ENCODE data around the gene CBX4. TPM values are rescaled to one million over a fixed set of nuclear protein-coding genes. Genes with fewer than 3 reads are reported as not detected.

Gene CBX4
- total RNA-seq, 2 experiments from 2014 or later = 8.0 to 10.0 TPM

DNA sequence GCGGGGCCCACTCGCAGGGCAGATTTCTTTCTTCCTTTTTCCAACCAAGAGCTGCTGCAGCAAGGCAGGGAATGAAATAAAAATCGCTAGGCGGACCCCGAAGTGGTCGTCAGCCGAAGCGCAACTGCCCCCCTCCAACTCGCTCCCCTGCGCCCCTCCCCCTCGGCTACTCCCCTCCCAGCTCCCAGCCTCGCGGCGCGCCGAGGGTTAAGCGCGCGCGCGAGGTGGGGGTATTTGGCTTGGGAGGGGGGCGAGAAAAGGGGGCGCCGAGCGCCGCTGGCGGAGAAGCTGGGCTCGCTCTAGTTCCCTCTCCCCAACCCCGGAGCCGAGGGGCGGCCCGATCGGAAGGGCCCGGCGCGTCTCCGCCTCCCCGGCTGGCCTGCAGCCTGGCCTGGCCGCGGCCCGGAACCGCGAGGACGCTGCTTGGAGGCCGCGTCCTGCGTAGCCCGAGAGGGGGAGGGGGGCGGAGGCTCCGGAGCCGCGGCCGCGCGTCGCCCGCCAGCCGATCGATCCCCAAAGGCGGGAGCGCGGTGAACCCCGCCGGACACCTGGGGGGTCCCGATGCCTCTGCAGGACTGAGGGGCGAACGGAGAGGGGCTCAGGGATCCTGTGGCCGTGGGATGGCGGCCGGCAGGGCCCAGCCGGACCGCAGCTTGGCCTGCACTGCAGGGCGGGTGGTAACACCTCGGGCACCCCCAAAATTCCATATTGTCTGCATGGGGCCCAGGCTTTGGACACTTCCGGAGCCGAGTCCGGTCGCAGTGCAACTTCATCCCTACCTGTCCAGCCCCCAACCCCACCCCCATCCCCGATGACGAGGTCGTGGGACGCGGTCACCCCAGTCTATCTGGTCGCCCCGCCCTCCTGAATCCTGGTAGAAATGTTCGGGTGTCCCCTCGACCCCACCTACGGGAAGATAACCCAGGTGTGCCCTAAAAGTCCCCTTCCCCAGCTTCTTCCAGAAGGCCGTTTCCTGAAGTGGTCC lies 4.9 kb upstream of the CBX4 start:
- CTCF ChIA-PET = interaction anchor here (0.6 to 2.8 kb wide), 11 partner anchors 9 to 55 kb away, joined by 3 to 9 read pairs (median 4); partner anchors contain the start of gene CBX8
- POLR2A ChIA-PET = interaction anchor here (1.7 kb wide), 1 partner anchor 47 kb away, joined by 3 read pairs; the partner anchor contains the start of gene CBX8

DNA sequence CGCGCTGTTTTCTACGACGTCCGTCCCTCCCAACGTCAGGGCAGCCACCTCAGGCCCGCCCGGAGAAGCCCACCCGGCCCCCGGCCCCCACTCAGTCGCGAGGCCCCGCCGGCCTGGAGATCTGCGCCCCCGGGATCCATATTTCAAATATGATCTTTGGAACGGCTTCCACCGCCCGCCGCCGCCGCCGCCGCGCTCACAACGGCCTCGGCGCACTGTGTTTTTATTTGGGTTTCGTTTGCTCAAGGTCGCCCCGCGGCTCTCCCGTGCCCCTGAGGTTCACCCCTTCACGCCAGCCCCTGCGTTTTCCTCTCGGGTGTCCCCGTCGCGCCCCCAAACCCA lies 4.2 kb upstream of the CBX4 start:
- ChIA-PET CTCF (interaction anchor here (1.6 to 1.9 kb wide), 4 partner anchors 8 to 46 kb away, joined by 4 to 6 read pairs (median 5); partner anchors contain the start of gene CBX8), POLR2A (interaction anchor here (1.7 kb wide), 1 partner anchor 47 kb away, joined by 3 read pairs; the partner anchor contains the start of gene CBX8)

DNA sequence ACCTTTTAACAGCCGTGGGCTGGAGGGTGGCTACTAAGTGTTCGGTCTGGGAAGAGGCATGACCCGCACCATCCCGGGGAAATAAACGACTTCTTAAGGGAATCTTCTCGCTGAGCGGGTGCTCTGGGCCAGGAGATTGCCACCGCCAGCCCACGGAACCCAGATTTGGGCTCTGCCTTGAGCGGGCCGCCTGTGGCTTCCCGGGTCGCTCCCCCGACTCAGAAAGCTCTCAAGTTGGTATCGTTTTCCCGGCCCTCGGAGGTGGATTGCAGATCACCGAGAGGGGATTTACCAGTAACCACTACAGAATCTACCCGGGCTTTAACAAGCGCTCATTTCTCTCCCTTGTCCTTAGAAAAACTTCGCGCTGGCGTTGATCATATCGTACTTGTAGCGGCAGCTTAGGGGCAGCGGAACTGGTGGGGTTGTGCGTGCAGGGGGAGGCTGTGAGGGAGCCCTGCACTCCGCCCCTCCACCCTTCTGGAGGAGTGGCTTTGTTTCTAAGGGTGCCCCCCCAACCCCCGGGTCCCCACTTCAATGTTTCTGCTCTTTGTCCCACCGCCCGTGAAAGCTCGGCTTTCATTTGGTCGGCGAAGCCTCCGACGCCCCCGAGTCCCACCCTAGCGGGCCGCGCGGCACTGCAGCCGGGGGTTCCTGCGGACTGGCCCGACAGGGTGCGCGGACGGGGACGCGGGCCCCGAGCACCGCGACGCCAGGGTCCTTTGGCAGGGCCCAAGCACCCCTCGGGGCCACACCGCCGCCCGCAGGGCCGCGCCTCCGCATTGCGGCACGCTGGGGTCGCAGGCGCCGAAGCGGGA lies 3.6 kb upstream of the CBX4 start:
- ChIA-PET CTCF (interaction anchor here (0.6 to 1.9 kb wide), 8 partner anchors 30 to 66 kb away, joined by 3 to 6 read pairs (median 4); partner anchors contain the start of gene CBX8), POLR2A (interaction anchor here (1.7 kb wide), 1 partner anchor 46 kb away, joined by 3 read pairs; the partner anchor contains the start of gene CBX8)

DNA sequence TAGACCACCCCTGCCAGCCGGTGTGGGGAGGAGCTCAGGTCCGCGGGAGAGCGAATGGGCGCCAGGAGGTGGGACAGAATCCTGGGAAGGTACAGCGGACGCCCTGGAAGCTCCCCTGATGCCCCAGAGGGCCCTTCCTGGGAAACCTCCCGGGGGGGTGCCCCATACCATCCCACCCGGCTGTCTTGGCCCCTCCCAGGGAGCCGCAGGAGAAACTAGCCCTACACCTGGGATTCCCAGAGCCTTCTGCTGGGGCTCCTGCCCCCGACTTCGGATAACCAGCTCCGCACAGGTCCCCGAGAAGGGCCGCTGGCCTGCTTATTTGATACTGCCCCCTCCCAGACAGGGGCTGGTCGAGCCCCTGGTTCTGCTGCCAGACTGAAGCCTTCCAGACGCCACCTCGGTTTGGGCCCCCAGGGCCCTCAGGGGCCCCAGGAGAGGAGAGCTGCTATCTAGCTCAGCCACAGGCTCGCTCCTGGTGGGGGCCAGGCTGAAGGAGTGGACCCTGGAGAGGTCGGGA lies 3.0 kb upstream of the CBX4 start:
- POLR2A ChIA-PET = interaction anchor here (1.1 to 1.7 kb wide), 2 partner anchors 45 to 69 kb away, joined by 3 to 4 read pairs; partner anchors contain the start of gene CBX8
- CTCF ChIA-PET = interaction anchor here (0.5 to 1.7 kb wide), 8 partner anchors 30 to 134 kb away, joined by 3 to 5 read pairs (median 4); no protein-coding TSS in a partner anchor

DNA sequence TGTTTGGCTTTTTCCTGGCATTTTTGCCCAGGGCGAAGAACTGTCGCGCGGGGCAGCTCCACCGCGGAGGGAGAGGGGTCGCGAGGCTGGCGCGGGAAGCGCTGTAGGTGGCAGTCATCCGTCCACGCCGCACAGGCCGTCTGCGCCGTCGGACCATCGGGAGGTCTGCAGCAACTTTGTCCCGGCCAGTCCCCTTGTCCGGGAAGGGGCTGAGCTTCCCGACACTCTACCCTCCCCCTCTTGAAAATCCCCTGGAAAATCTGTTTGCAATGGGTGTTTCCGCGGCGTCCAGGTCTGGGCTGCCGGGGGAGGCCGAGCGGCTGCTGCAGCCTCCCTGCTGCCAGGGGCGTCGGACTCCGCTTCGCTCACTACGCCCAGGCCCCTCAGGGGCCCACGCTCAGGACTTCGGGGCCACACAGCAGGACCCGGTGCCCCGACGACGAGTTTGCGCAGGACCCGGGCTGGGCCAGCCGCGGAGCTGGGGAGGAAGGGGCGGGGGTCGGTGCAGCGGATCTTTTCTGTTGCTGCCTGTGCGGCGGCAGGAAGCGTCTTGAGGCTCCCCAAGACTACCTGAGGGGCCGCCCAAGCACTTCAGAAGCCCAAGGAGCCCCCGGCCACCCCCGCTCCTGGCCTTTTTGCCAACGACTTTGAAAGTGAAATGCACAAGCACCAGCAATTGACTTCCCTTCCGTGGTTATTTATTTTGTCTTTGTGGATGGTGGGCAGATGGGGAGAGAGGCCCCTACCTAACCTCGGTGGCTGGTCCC lies 2.3 kb upstream of the CBX4 start:
- ChIA-PET POLR2A (interaction anchor here (1.1 kb wide), 1 partner anchor 68 kb away, joined by 4 read pairs; no protein-coding TSS in a partner anchor), CTCF (interaction anchor here (0.5 to 3.2 kb wide), 13 partner anchors 8 to 152 kb away, joined by 3 to 18 read pairs (median 4); no protein-coding TSS in a partner anchor)

DNA sequence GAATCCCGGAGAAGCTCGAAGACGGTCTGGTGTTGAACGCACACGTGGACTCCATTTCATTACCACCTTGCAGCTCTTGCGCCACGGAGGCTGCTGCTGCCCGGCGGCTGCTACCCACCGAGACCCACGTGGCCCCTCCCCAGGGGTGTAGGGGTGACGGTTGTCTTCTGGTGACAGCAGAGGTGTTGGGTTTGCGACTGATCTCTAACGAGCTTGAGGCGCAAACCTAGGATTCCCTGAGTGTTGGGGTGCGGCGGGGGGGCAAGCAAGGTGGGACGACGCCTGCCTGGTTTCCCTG lies 1.7 kb upstream of the CBX4 start:
- CTCF ChIA-PET = interaction anchor here (0.9 to 3.2 kb wide), 9 partner anchors 9 to 153 kb away, joined by 3 to 18 read pairs (median 6); no protein-coding TSS in a partner anchor
- POLR2A ChIA-PET = interaction anchor here (1.1 kb wide), 1 partner anchor 68 kb away, joined by 4 read pairs; no protein-coding TSS in a partner anchor

DNA sequence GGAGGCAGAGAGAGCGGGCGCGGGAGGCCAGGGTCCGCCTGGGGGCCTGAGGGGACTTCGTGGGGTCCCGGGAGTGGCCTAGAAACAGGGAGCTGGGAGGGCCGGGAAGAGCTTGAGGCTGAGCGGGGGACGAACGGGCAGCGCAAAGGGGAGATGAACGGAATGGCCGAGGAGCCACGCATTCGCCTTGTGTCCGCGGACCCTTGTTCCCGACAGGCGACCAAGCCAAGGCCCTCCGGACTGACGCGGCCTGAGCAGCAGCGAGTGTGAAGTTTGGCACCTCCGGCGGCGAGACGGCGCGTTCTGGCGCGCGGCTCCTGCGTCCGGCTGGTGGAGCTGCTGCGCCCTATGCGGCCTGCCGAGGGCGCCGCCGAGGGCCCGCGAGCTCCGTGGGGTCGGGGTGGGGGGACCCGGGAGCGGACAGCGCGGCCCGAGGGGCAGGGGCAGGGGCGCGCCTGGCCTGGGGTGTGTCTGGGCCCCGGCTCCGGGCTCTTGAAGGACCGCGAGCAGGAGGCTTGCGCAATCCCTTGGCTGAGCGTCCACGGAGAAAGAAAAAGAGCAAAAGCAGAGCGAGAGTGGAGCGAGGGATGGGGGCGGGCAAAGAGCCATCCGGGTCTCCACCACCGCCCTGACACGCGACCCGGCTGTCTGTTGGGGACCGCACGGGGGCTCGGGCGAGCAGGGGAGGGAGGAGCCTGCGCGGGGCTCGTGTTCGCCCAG lies 1.2 kb upstream of the CBX4 start:
- ChIA-PET CTCF (interaction anchor here (0.8 to 3.2 kb wide), 15 partner anchors 9 to 153 kb away, joined by 3 to 18 read pairs (median 5); partner anchors contain the start of gene CBX8), POLR2A (interaction anchor here (1.7 kb wide), 1 partner anchor 28 kb away, joined by 5 read pairs; no protein-coding TSS in a partner anchor)

DNA sequence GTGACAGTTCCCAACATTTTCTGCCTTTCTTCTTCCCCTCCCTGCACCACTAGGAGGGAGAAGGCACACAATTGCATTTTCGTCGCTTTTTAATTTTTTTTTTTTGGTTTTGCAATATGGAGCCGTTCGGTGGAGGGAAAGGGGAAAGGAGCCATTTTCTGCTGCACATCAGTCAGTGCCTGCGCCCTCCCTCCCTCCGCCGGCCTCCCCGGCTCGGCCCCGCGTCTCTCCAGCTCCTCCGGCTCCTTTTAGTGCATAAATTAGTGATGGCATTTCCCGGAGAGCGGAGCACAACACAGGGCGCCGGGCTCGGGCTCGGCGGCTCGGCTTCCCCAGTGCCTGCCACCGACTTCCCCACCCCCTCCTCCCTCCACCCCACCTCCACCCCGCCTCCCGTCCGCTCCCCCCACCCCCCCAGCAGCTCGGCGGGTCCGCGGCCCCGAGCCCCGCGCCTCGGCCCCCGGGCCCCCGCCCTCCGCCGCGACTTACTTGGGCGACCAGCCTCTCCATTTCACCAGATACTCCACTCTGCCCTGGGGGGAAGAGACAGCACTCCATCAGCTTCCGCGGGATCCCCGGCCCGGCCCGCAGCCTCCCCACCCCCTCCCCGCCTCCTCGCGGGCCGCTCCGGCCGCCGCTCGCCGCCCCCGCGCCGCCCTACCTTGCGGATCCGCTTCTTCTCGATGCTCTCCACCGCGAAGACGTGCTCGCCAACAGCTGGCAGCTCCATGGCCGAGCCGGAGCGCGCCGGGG lies 542 bp downstream of the CBX4 start:
- ChIA-PET CTCF (interaction anchor here (0.6 to 3.2 kb wide), 10 partner anchors 19 to 168 kb away, joined by 3 to 18 read pairs (median 6); no protein-coding TSS in a partner anchor), POLR2A (interaction anchor here (0.5 to 1.7 kb wide), 4 partner anchors 26 to 434 kb away, joined by 4 to 6 read pairs (median 4); partner anchors contain the start of gene CBX8)

DNA sequence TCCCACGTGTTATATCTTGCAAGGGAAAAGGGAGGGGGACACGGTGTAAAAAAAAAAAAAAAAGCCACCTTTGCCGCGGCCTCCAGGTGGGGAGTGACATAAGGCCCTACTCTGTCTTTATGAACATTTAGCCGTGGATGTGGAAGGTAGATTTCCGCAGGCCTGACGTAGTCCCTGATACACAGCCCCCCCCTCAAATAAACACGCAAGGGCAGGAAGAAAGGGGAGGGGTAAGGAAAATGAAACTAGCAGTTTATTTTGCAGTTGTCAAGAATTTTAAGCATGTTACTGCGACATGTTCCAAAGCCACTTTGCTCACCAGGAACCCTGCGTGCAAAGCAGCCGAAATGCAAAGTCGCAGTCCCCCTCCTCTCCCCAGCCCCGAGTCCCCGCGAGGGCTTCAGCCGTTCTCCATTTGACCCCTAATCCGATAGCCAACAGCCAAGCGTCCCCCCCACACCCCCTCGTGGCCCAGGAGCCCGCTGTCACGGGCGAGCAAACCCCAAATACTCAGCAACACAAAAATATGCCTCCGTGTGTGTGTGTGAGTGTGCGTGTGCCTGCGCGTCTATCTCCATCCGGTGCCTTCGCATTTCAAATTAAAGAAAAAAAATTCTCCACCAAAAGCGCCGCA lies 1.2 kb downstream of the CBX4 start:
- POLR2A ChIA-PET = interaction anchor here (0.5 to 1.1 kb wide), 2 partner anchors 41 to 435 kb away, joined by 4 to 6 read pairs; partner anchors contain the start of gene CBX8
- CTCF ChIA-PET = interaction anchor here (1.4 to 3.2 kb wide), 3 partner anchors 27 to 156 kb away, joined by 5 to 15 read pairs (median 14); no protein-coding TSS in a partner anchor

DNA sequence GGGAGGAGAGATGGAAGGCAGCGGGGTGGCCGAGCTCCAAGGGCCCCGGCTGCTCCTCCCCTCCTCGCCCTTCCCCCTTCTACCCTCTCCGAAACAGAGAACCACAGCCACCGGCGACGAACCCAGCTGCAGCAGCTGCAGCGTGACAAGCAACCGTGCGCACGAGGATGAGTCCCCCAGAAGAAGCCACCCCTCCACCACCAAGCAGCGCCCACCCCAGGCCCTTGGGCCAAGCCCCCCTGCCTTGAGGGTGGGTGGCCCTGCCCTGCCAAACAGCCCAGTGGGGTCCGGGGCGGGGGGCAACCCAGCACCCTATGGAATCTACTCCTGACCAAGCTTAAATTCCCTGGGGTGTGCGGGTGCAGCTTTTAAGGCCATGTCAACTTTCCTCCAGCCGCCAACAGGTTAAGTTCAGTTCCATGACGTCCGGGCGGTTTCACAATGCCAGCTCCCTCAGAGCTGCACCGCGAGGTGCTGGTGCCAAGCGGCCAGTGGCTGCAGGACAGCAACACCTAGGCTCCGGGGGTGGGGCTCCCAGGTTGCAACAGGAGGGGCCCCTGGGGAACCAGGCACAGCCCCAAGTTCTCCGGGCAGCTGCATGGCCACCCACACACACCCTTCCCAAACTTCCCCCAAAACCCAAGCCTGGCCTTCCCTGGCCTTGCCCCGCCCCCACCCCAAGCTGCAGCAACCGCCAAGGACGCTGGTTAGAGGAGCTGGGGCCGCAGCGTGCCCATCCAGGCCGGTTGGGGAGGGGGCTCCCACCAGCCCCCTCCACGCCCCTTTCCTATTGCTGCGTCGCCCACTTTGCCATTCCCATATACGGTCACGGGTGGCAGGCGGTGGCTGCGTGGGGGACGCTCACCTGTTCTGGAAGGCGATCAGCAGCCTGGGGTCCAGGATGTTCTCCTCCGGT lies 2.0 kb downstream of the CBX4 start:
- CTCF ChIA-PET = interaction anchor here (0.6 to 3.9 kb wide), 5 partner anchors 16 to 63 kb away, joined by 3 to 22 read pairs (median 11); partner anchors contain the start of gene CBX8
- POLR2A ChIA-PET = interaction anchor here (0.9 to 1.8 kb wide), 3 partner anchors 27 to 40 kb away, joined by 6 to 7 read pairs (median 6); partner anchors contain the start of gene CBX8

DNA sequence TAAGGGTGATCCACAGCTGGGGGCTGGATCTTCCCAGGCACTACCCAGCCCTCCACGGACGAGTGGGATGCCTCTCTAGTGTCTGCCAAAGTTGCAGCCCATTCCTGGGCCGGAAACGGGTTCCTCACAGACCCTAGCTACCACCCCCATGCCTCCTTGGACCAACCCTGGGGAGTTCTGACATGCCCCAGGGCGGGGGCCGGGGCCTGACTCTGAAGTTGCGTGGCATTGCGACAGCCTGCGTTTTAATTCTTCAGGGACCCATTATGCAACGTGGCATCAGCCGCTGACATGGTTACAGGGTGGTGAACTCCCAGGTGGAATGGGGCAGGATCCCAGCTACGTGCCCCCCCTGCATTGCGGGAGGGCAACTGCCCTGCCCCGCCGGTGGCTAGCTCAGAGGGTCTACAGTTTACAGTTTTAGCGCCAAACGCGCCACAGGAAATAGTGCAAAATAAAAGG lies 2.7 kb downstream of the CBX4 start:
- POLR2A ChIA-PET = interaction anchor here (0.9 to 1.8 kb wide), 3 partner anchors 26 to 40 kb away, joined by 6 to 7 read pairs (median 6); partner anchors contain the start of gene CBX8

DNA sequence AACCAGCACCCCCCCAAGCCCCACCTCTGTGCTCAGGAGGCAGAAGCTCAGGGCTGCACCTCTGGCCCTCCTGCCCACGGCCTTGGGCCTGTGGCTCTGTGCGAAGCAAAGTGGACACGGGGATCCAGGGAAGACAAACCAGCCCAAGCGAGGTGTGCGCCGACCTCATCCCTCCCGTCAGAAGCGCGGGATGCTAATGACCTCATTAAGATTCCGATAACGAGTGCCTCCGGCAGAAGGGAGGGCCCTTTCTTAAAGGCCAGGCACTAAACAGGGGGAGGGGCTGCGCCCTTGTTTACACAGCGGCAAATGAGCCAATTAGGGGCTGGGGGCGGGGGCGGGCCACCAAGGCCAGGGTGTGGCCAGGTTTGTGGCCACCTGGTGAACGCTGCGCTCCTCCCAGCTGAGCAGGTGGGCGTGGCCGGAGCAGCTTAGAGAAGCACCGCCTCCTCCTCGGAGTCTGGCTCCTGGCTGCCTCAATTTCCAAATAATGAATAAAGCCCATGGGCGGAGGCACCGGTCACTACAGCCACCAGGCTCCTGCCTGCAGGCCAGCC lies 3.2 kb downstream of the CBX4 start:
- CTCF ChIA-PET = interaction anchor here (1.0 to 3.9 kb wide), 6 partner anchors 8 to 89 kb away, joined by 3 to 22 read pairs (median 8); partner anchors contain the start of gene CBX8

More for the DNA sequence above, 2.7 kb downstream of the CBX4 start:
- CTCF ChIA-PET = interaction anchor here (0.6 to 3.9 kb wide), 5 partner anchors 15 to 64 kb away, joined by 3 to 22 read pairs (median 11); partner anchors contain the start of gene CBX8

DNA sequence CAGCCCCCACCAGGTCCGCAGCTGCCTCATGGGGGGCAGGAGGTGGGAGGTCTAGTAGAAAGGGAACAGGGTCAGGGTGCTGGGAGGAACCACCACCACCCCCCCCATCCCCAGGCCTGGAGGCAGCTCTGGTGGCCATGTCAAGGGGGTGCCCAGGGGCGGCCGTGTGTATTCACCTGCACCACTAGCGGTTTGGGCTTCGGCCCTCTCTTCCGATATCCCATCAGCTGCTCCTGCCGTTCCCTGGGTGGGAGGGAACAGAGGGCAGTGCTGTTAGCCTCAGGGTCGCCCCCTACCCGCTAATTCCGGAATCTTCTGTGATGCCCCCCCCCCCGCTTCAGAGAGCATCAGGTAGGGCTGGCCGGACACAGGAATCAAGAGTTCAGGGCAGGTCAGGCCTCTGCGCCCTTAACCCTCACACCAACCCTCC lies 3.8 kb downstream of the CBX4 start:
- CTCF ChIA-PET = interaction anchor here (0.8 to 3.9 kb wide), 7 partner anchors 9 to 88 kb away, joined by 3 to 22 read pairs (median 4); partner anchors contain the start of gene CBX8
- POLR2A ChIA-PET = no interaction called here

More for the DNA sequence above, 3.2 kb downstream of the CBX4 start:
- POLR2A ChIA-PET = interaction anchor here (1.8 kb wide), 1 partner anchor 25 kb away, joined by 6 read pairs; no protein-coding TSS in a partner anchor

Data from activated CD8-positive, alpha-beta memory T cell treated with anti-CD3 and anti-CD28 coated beads for 36 hours (primary cell).